GM21737 (cell line): ENCODE results near the gene DAZ1.
"Not testable (repeated sequence)": the region's sequence is repeated elsewhere in the genome, so short reads cannot be mapped to it uniquely, and the experiment has no call there.

Source experiments
- ATAC-seq: cut with Tn5 transposase; IDR thresholded peaks from one replicate; pipeline ENCODE4 v1.9.1; 2021; ENCODE audit warnings: mild to moderate bottlenecking, moderate library complexity; ENCODE audit not compliant: unreplicated experiment

The DAZ1 gene

GRCh38 chrY:23198908-23199307 is at the start of gene DAZ1:
Gene DAZ1, minus strand, starts transcription at chrY:23199008. Its CDS starts 208 bp downstream, at chrY:23198800.
- ATAC-seq, result not testable (repeated sequence)

- ATAC-seq, result not testable (repeated sequence)
These were observed 20.4 kb upstream of the DAZ1 start, which contains the start of gene DAZ2 for GRCh38 chrY:23219233-23219632. Gene DAZ2, plus strand, starts transcription at chrY:23219533. Its CDS starts 208 bp downstream, at chrY:23219741.

GRCh38 chrY:23210681-23211080 is 11.9 kb upstream of the DAZ1 start:
- not testable (repeated sequence) for ATAC-seq

GRCh38 chrY:23209802-23210495 is 11.1 kb upstream of the DAZ1 start:
- not testable (repeated sequence) for ATAC-seq

GRCh38 chrY:23207455-23207854 is 8.6 kb upstream of the DAZ1 start:
- not testable (repeated sequence) for ATAC-seq
